Neural cell (in vitro differentiated cells): Measurements from ENCODE around the gene IFNA21. TPM values are rescaled to one million over a fixed set of nuclear protein-coding genes. Genes with fewer than 3 reads are reported as not detected.

ENCODE experiments used
- H2AFZ ChIP-seq: fragments of 200-600, 300-800 bp; sonication (generic), shearing (Covaris generic); 2 replicates; pipeline ENCODE4 v1.6.0; 2014; ENCODE audit warnings: low read depth, mild to moderate bottlenecking, antibody characterized with exemption, low read length, moderate library complexity
- H3F3A ChIP-seq: fragments of 200-600 bp; shearing (Covaris generic); 2 replicates; pipeline ENCODE4 v1.6.1; 2016; ENCODE audit warnings: mild to moderate bottlenecking, moderate library complexity, mixed read lengths, antibody characterized with exemption, low read length; ENCODE audit not compliant: insufficient read depth, poor library complexity, severe bottlenecking
- H3K27ac ChIP-seq: fragments of 200-600, 300-800 bp; sonication (generic), shearing (Covaris generic); 2 replicates; pipeline ENCODE4 v1.5.1; 2014; ENCODE audit warnings: mild to moderate bottlenecking, low read length, moderate library complexity
- H3K27me3 ChIP-seq: fragments of 300-800, 200-600 bp; sonication (generic), shearing (Covaris generic); 2 replicates; pipeline ENCODE4 v1.6.0; 2014; ENCODE audit warnings: mild to moderate bottlenecking, low read depth, low read length, moderate library complexity; ENCODE audit not compliant: insufficient read depth
- H3K36me3 ChIP-seq: fragments of 300-800, 200-600 bp; sonication (generic), shearing (Covaris generic); 2 replicates; pipeline ENCODE4 v1.5.1; 2014; ENCODE audit warnings: mild to moderate bottlenecking, antibody characterized with exemption, low read length, moderate library complexity; ENCODE audit not compliant: insufficient read depth
- H3K4me2 ChIP-seq: fragments of 300-800, 200-600 bp; sonication (generic), shearing (Covaris generic); 2 replicates; pipeline ENCODE4 v1.6.0; 2014; ENCODE audit warnings: mild to moderate bottlenecking, low read length
- H3K4me3 ChIP-seq: fragments of 300-800, 200-600 bp; sonication (generic), shearing (Covaris generic); 2 replicates; pipeline ENCODE4 v1.5.1; 2014; ENCODE audit warnings: mild to moderate bottlenecking, low read length, moderate library complexity
- H3K79me2 ChIP-seq: fragments of 200-600 bp; shearing (Covaris generic); replicated peaks from 2 replicates; pipeline ENCODE4 v1.6.0; 2014; ENCODE audit warnings: mild to moderate bottlenecking, low read length, moderate library complexity; ENCODE audit not compliant: insufficient read depth
- H3K9ac ChIP-seq: fragments of 300-800, 200-600 bp; sonication (generic), shearing (Covaris generic); 2 replicates; pipeline ENCODE4 v1.6.1; 2016; ENCODE audit warnings: mild to moderate bottlenecking, low read length, mixed read lengths
- H3K9me2 ChIP-seq: fragments of 200-600 bp; shearing (Covaris generic); 2 replicates; pipeline ENCODE4 v1.6.1; 2016; ENCODE audit warnings: mild to moderate bottlenecking, low read length, mixed read lengths; ENCODE audit not compliant: insufficient read depth
- H3K9me3 ChIP-seq: fragments of 200-600, 300-800 bp; sonication (generic), shearing (Covaris generic); 2 replicates; pipeline ENCODE4 v1.6.1; 2016; ENCODE audit warnings: mild to moderate bottlenecking, mixed run types, low read length, moderate library complexity, mixed read lengths
- H4K20me1 ChIP-seq: fragments of 200-600 bp; shearing (Covaris generic); 2 replicates; pipeline ENCODE4 v1.6.1; 2016; ENCODE audit warnings: mild to moderate bottlenecking, mixed run types; ENCODE audit not compliant: insufficient read depth
- EP300 ChIP-seq: fragments of 450-650 bp; conservative IDR thresholded peaks from 2 replicates; pipeline ENCODE4 v1.6.1; 2014; ENCODE audit warnings: antibody characterized with exemption, mild to moderate bottlenecking, moderate library complexity; ENCODE audit not compliant: poor library complexity, severe bottlenecking
- EZH2 ChIP-seq: fragments of 200-600, 300-800 bp; shearing (Covaris generic), sonication (generic); IDR thresholded peaks from 2 replicates; pipeline ENCODE4 v1.6.1; 2014; ENCODE audit warnings: antibody characterized with exemption, low read length, borderline replicate concordance, mild to moderate bottlenecking; ENCODE audit not compliant: insufficient read depth, poor library complexity, severe bottlenecking
- MXI1 ChIP-seq: fragments of 450-650 bp; conservative IDR thresholded peaks from 2 replicates; pipeline ENCODE4 v1.6.1; 2014; ENCODE audit warnings: antibody characterized with exemption, mild to moderate bottlenecking; ENCODE audit not compliant: poor library complexity, severe bottlenecking
- POLR2AphosphoS5 ChIP-seq: IDR thresholded peaks from 2 replicates; pipeline ENCODE4 v1.6.1; 2012
- RAD21 ChIP-seq: fragments of 450-650 bp; conservative IDR thresholded peaks from 2 replicates; pipeline ENCODE4 v1.6.1; 2014; ENCODE audit warnings: antibody characterized with exemption, mild to moderate bottlenecking, moderate library complexity
- SMC3 ChIP-seq: fragments of 450-650 bp; conservative IDR thresholded peaks from 2 replicates; pipeline ENCODE4 v1.6.1; 2014; ENCODE audit warnings: antibody characterized with exemption, mild to moderate bottlenecking, moderate library complexity; ENCODE audit not compliant: poor library complexity
- TAF1 ChIP-seq: IDR thresholded peaks from 2 replicates; pipeline ENCODE4 v1.6.1; 2012; ENCODE audit warnings: low read depth
- polyA plus RNA-seq: library from polyadenylated mRNA; depleted of rRNA; stranded (reverse); fragments of >200 nt; gene quantifications from 2 replicates; pipeline ENCODE4 v1.2.3, GENCODE V29; 2014
- TF ChIP-seq, protein P1 (sequence below): IDR thresholded peaks from 2 replicates; pipeline ENCODE4 v1.6.1; 2012; ENCODE audit warnings: borderline replicate concordance
- TF ChIP-seq, protein P2 (sequence below): fragments of 450-650 bp; IDR thresholded peaks from 2 replicates; pipeline ENCODE4 v1.5.1; 2014; ENCODE audit warnings: antibody characterized with exemption, mild to moderate bottlenecking, moderate library complexity; ENCODE audit not compliant: poor library complexity, severe bottlenecking

IFNA21 gene
- polyA plus RNA-seq, 1 donor from 2014 or later: not detected

DNA sequence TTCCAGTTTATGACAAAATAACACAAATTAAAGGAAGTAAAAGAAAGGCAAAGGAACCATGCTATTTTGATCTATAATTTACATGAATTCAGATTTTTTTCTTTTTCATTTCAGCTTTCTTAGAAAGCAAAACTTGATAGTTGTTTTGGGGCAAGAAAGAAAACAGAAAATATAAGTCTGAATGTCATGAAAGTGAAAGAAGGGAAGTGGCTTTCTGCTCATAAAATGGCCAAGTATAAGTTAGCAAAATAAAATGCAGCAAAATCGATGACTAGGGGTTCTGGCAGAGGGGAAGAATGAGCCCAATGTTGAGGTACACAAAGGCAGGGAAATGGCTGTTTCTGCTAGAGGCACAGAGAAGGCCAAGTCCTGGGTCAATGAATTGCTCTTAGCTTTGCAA is 21.9 kb downstream of the IFNA21 start:
- no peak overlapping the region for H3K4me3 ChIP-seq
- TF ChIP-seq TAF1 (no peak), EZH2 (no peak), POLR2AphosphoS5 (no peak), RAD21 (no peak), EP300 (no peak), SMC3 (no peak), MXI1 (no peak)
- TF ChIP-seq, protein P1, sequence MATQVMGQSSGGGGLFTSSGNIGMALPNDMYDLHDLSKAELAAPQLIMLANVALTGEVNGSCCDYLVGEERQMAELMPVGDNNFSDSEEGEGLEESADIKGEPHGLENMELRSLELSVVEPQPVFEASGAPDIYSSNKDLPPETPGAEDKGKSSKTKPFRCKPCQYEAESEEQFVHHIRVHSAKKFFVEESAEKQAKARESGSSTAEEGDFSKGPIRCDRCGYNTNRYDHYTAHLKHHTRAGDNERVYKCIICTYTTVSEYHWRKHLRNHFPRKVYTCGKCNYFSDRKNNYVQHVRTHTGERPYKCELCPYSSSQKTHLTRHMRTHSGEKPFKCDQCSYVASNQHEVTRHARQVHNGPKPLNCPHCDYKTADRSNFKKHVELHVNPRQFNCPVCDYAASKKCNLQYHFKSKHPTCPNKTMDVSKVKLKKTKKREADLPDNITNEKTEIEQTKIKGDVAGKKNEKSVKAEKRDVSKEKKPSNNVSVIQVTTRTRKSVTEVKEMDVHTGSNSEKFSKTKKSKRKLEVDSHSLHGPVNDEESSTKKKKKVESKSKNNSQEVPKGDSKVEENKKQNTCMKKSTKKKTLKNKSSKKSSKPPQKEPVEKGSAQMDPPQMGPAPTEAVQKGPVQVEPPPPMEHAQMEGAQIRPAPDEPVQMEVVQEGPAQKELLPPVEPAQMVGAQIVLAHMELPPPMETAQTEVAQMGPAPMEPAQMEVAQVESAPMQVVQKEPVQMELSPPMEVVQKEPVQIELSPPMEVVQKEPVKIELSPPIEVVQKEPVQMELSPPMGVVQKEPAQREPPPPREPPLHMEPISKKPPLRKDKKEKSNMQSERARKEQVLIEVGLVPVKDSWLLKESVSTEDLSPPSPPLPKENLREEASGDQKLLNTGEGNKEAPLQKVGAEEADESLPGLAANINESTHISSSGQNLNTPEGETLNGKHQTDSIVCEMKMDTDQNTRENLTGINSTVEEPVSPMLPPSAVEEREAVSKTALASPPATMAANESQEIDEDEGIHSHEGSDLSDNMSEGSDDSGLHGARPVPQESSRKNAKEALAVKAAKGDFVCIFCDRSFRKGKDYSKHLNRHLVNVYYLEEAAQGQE: no peak
- no peak overlapping the region for H3K9ac ChIP-seq
- no peaks in the 10 kb centered on the region for H4K20me1 ChIP-seq
- no peaks in the 10 kb centered on the region for H3K36me3 ChIP-seq
- no peaks in the 10 kb centered on the region for H3K9me2 ChIP-seq
- no peaks in the 10 kb centered on the region for H3F3A ChIP-seq
- no peak overlapping the region for H2AFZ ChIP-seq
- H3K9me3 ChIP-seq: no peaks in the 10 kb centered on the region
- H3K27ac ChIP-seq: no peak overlapping the region
- H3K79me2 ChIP-seq: no peaks in the 10 kb centered on the region
- no peaks in the 10 kb centered on the region for H3K27me3 ChIP-seq
- no peak overlapping the region for H3K4me2 ChIP-seq

DNA sequence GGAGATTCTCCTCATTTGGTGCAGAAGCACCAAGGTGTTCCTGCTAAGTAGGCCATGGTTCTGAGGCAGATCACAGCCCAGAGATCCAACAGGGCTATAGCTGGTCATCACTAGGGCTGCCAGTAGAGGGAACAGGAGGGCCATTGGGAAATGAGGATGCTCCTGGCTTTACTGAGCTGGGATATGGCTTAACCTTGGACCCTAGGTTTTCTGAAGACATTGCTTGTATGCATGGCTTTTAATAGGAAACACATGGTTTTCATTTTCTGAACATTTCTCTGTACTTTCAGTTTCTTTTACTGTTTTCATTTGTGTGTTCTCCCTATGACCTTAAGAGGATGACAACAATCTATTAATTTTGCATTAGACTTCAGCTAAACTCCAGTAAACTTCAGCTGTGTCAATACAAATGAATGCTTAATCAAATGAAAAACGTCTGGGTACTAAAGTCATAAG is 25.0 kb downstream of the IFNA21 start, which contains the start of gene IFNW1:
Gene IFNW1 (minus strand): TSS at position 406 of the 456 bp plus-strand sequence. CDS start 262 bp downstream, at position 144.
- Histone ChIP-seq H3K9ac (no peak within 1 kb of the TSS), H3K27ac (no peak within 1 kb of the TSS), H3K27me3 (no peaks in the 10 kb centered on the region), H3K9me3 (no peaks in the 10 kb centered on the region), H3K4me2 (no peak within 1 kb of the TSS), H3F3A (no peaks in the 10 kb centered on the region), H3K4me3 (no peak within 1 kb of the TSS), H3K36me3 (no peaks in the 10 kb centered on the region), H3K9me2 (no peaks in the 10 kb centered on the region), H4K20me1 (no peaks in the 10 kb centered on the region), H3K79me2 (no peaks in the 10 kb centered on the region), H2AFZ (no peak within 1 kb of the TSS)
- TF ChIP-seq RAD21 (no peak), POLR2AphosphoS5 (no peak), EP300 (no peak), TAF1 (no peak), MXI1 (no peak), SMC3 (no peak), EZH2 (no peak)
- TF ChIP-seq, protein P2, sequence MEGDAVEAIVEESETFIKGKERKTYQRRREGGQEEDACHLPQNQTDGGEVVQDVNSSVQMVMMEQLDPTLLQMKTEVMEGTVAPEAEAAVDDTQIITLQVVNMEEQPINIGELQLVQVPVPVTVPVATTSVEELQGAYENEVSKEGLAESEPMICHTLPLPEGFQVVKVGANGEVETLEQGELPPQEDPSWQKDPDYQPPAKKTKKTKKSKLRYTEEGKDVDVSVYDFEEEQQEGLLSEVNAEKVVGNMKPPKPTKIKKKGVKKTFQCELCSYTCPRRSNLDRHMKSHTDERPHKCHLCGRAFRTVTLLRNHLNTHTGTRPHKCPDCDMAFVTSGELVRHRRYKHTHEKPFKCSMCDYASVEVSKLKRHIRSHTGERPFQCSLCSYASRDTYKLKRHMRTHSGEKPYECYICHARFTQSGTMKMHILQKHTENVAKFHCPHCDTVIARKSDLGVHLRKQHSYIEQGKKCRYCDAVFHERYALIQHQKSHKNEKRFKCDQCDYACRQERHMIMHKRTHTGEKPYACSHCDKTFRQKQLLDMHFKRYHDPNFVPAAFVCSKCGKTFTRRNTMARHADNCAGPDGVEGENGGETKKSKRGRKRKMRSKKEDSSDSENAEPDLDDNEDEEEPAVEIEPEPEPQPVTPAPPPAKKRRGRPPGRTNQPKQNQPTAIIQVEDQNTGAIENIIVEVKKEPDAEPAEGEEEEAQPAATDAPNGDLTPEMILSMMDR: no peak
- TF ChIP-seq, protein P1: no peak
